ENCODE results near the gene HK2.

Gene HK2

GRCh38 chr2:74935975-74936391, 102.1 kb downstream of the HK2 start:
- DNase-seq (ENCODE audit: low read depth, low spot score) = no peak

DNA sequence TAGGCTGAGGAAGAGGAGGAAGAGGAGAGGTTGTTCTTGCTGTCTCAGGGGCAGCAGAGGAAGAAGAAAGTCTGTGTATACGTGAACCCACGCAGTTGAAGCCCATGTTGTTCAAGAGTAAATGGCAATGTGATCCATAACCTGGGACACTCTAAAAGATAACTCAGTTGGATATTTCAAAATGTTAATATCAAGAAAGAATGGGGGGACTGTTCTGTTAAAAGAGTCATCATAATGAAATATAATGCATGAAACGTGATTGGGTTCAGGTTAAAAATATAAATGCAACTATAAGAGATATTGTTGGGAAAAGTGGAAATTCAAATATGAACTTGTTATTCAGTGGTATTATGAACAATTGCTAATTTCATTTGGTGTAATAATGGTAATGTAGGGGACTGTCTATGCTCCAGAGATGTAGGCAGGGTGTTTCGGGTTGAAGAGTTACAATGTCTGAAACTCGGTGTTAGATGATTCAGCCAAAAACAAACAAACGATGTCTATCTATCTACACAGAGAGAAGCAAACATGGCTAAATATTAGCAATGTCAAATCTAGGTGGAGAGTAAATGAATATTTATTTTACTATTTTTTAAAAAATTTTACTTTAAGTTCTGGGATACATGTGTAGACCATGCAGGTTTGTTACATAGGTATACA, 103.4 kb downstream of the HK2 start:
- no peak for DNase-seq (ENCODE audit: low read depth, low spot score)

GRCh38 chr2:74938264-74938663, 104.3 kb downstream of the HK2 start:
- DNase-seq (ENCODE audit: low read depth, low spot score) = no peak

GRCh38 chr2:74939919-74940812, 106.2 kb downstream of the HK2 start:
- DNase-seq (ENCODE audit: low read depth, low spot score) = no peak

- no peak for DNase-seq (ENCODE audit: low read depth, low spot score)
These were observed 107.4 kb downstream of the HK2 start for GRCh38 chr2:74941284-74941683.

DNA sequence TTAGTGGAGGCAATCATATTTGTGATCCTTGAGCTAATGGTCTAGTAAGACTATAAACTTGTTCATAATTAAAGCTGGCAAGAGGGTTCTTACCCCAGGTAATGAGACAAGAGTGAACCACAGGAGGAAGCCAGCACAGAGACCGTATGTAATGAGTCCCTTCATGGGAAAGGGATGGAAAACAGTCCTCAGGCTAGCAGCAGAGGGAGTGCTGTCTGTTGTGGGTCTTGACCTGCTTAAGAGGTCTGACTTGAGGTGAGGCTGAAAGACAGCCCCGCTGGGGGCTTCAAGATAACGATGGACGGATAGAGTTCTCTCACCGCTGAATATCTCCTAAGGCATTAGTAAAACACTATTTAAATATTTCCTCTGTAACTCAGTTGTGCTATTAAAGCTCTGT, 108.3 kb downstream of the HK2 start:
- no peak for DNase-seq (ENCODE audit: low read depth, low spot score)
